ENCODE measurements around the gene SMYD3. TPM values are rescaled to one million over a fixed set of nuclear protein-coding genes. Genes with fewer than 3 reads are reported as not detected.
"Not testable (repeated sequence)": the region's sequence is repeated elsewhere in the genome, so short reads cannot be mapped to it uniquely, and the experiment has no call there.

Gene SMYD3
- total RNA-seq, 1 donor from 2014 or later: 0.32 TPM

DNA sequence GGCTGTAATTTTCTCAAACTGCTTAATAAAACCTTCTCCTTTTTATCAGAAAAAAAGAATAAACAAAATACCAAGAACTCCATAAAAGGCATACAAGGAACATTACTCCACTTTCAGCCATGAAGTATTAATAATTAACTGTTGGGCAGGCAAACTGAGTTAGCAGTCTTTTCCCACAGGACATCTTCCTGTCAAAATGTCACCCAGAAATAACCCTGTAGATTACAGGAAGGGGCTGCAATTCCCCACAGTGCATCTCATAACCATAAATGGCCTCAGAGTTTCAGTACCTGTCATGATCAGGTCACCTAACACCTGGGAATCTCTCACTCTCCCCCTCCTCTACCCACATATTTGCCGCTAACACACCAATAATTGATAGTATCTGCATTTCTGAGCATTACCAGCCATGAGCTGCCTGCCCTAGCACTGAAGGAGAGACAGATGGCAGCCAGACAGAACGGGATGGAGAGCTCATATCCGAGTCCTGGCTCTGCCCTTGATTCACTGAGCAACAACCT is 475.0 kb downstream of the SMYD3 start:
- TF ChIP-seq, protein P1, sequence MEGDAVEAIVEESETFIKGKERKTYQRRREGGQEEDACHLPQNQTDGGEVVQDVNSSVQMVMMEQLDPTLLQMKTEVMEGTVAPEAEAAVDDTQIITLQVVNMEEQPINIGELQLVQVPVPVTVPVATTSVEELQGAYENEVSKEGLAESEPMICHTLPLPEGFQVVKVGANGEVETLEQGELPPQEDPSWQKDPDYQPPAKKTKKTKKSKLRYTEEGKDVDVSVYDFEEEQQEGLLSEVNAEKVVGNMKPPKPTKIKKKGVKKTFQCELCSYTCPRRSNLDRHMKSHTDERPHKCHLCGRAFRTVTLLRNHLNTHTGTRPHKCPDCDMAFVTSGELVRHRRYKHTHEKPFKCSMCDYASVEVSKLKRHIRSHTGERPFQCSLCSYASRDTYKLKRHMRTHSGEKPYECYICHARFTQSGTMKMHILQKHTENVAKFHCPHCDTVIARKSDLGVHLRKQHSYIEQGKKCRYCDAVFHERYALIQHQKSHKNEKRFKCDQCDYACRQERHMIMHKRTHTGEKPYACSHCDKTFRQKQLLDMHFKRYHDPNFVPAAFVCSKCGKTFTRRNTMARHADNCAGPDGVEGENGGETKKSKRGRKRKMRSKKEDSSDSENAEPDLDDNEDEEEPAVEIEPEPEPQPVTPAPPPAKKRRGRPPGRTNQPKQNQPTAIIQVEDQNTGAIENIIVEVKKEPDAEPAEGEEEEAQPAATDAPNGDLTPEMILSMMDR (IDR thresholded peaks at IDR 0.05): no peak
- intact Hi-C loops (cut with DNase I): no loop called here
- peaks cover 0 to 3% of the 10 kb centered on the region in 2 donors for H3K9me3 ChIP-seq

DNA sequence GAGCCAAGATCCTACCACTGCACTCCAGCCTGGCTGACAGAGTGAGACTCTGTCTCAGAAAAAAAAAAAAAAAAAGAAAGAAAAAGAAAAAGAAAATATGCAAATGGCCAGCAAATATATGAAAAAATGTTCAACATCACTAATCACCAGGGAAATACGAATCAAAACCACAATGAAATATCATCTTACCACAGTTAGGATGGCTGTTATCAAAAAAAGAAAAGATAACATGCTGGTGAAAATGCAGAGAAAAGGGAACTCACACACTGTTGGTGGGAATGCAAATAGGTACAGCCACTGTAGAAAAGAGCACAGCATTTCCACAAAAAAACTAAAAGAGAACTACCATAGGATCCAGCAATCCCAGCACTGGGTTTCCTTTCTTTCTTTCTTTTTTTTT is 477.5 kb downstream of the SMYD3 start:
- no peak for DNase-seq (ENCODE audit: low spot score in 2 of 2)
- H3K36me3 ChIP-seq: no peaks in the 10 kb centered on the region
- TF ChIP-seq, protein P1 (IDR thresholded peaks at IDR 0.05): no peak
- intact Hi-C loops (cut with DNase I): no loop called here
- H3K4me3 ChIP-seq: no peak overlapping the region
- no peak overlapping the region for H3K27ac ChIP-seq
- H3K9me3 ChIP-seq: peaks cover 0 to 3% of the 10 kb centered on the region in 2 donors
- H3K4me1 ChIP-seq: no peaks in the 10 kb centered on the region
- H3K27me3 ChIP-seq: no peaks in the 10 kb centered on the region

More for the DNA sequence above, 475.0 kb downstream of the SMYD3 start:
- no peak for DNase-seq (ENCODE audit: low spot score in 2 of 2)
- no peak overlapping the region for H3K27ac ChIP-seq
- H3K4me1 ChIP-seq: no peaks in the 10 kb centered on the region
- no peak overlapping the region for H3K4me3 ChIP-seq
- H3K36me3 ChIP-seq: no peaks in the 10 kb centered on the region
- no peaks in the 10 kb centered on the region for H3K27me3 ChIP-seq

DNA sequence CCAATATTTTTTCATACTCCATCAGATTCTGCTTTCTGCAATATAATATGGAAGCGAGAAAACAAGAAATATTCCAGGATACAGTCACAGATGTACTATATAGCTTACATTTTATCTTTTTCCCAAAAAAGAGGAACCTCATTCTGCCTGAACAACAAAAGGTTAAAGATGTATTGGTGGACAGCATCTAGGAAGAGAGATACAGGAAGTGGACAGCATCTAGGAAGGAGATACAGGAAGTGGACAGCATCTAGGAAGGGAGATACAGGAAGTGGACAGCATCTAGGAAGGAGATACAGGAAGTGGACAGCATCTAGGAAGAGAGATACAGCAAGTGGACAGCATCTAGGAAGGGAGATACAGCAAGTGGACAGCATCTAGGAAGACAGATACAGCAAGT is 483.0 kb downstream of the SMYD3 start:
- H3K27ac ChIP-seq, H3K36me3 ChIP-seq: not testable (repeated sequence)

DNA sequence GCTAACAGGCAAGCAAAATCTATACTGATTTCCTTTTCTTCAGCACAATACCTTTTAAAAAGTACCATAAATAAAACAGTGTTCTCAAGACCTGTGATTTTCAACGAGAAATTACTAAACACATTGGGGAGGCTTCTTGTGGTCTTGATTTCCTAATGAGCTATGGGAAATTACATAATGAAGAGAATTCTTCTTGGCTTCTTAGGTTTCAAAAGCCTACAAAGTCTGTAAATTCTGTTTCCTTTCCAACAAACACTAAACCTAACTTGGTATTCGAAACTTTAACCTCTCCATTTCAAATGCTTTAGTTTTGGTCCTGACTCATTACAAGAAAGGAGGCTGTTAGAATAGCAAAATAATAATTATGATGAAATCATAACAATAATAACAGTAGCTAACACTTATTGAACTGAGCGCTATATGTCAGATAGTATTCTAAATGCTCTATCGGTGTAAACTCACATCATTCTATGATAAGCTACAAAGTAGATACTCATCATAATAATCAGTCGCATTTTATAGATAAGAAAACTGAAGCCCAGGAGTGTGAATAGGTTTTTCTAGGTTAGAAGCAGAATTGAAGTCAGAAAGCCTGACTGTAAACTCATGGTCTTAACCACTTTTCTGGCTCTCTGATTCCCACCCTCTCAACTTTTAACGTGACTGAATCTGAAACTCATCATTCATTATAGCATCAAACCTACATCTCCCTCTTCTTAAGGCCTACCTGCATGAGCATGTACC is 486.7 kb downstream of the SMYD3 start:
- Histone ChIP-seq H3K36me3 (no peaks in the 10 kb centered on the region), H3K4me1 (no peaks in the 10 kb centered on the region), H3K4me3 (no peak overlapping the region), H3K9me3 (no peaks in the 10 kb centered on the region), H3K27ac (no peak overlapping the region), H3K27me3 (no peaks in the 10 kb centered on the region)
- intact Hi-C loops (cut with DNase I): no loop called here
- TF ChIP-seq, protein P1 (IDR thresholded peaks at IDR 0.05): no peak
- DNase-seq (ENCODE audit: low spot score in 2 of 2): no peak

More for the DNA sequence above, 483.0 kb downstream of the SMYD3 start:
- DNase-seq (ENCODE audit: low spot score in 2 of 2); H3K9me3 ChIP-seq; H3K4me3 ChIP-seq; H3K27me3 ChIP-seq; H3K4me1 ChIP-seq; intact Hi-C loops (cut with DNase I): not testable (repeated sequence)

DNA sequence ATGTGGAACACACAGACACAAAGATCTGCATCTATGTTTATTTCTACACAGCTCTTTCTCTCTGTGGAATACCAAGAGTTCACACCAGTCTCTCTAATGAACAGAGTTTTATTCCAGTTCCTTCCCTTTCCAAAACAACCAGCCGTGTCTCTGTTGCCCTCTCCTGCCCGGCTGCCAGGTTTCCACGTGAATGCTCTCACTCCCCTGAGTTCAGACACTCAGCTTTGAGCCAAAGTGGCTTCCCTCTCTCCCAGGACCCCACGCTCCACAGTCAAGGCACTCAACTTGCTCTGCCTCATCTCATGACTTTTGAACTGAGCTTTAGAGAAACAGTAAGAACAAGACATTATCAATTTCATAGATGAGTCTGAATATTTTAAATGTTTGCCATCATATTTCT is 488.9 kb downstream of the SMYD3 start:
- TF ChIP-seq, protein P1 (IDR thresholded peaks at IDR 0.05): no peak
- no peaks in the 10 kb centered on the region for H3K36me3 ChIP-seq
- no peak overlapping the region for H3K4me3 ChIP-seq
- H3K4me1 ChIP-seq: no peaks in the 10 kb centered on the region
- intact Hi-C loops (cut with DNase I): no loop called here
- no peak for DNase-seq (ENCODE audit: low spot score in 2 of 2)
- no peaks in the 10 kb centered on the region for H3K9me3 ChIP-seq
- no peak overlapping the region for H3K27ac ChIP-seq
- H3K27me3 ChIP-seq: no peaks in the 10 kb centered on the region

DNA sequence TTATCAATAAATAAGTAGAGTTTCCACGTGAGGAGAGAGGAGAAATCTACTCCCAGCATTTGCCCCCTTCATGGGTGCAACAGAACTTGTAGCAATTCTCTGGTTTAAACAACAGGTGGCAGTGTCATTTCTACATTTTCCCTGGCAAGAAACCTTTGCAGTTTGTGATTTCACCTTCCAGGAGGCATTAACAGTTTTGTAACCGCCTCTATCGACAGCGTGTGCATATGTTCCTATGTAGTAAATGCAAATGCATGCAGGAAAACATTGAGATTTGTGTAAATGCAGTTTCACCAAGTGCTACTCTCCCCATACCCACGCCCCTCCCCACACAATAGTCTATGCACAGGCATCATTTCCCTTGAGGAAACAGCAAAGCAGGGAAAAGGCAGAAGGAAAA is 494.7 kb downstream of the SMYD3 start:
- H3K9me3 ChIP-seq: no peaks in the 10 kb centered on the region
- intact Hi-C loops (cut with DNase I): no loop called here

More for the DNA sequence above, 494.7 kb downstream of the SMYD3 start:
- TF ChIP-seq, protein P1 (IDR thresholded peaks at IDR 0.05): peak in 1 of 3 experiments; percentile 44
- no peak overlapping the region for H3K27ac ChIP-seq
- no peak overlapping the region for H3K4me3 ChIP-seq
- H3K27me3 ChIP-seq: no peaks in the 10 kb centered on the region
- no peaks in the 10 kb centered on the region for H3K36me3 ChIP-seq
- no peak for DNase-seq (ENCODE audit: low spot score in 2 of 2)
- H3K4me1 ChIP-seq: no peaks in the 10 kb centered on the region
